DND-41 (cell line): Measurements from ENCODE around the gene PDGFB.

ENCODE experiments used
- ATAC-seq: fragments of 200-7000 bp; cut with Tn5 transposase; 3 replicates; pipeline ENCODE4 v1.9.1; 2021; ENCODE audit warnings: low read depth; ENCODE audit not compliant: insufficient read depth
- DNase-seq: peaks from one replicate; pipeline ENCODE4 v3.0.0-alpha.2; 2020
- H2AFZ ChIP-seq: 2 replicates; pipeline ENCODE4 v1.6.0; 2012; ENCODE audit warnings: low read depth, low read length
- H3K27ac ChIP-seq: 2 replicates; pipeline ENCODE4 v1.5.1; 2012; ENCODE audit warnings: low read length, inconsistent platforms
- H3K27me3 ChIP-seq: fragments of 200-600 bp; sonication (generic); 2 replicates; pipeline ENCODE4 v1.6.0; 2012; ENCODE audit warnings: low read length, mild to moderate bottlenecking, inconsistent platforms; ENCODE audit not compliant: insufficient read depth, poor library complexity
- H3K36me3 ChIP-seq: 2 replicates; pipeline ENCODE4 v1.5.1; 2012; ENCODE audit warnings: low read length, inconsistent platforms; ENCODE audit not compliant: insufficient read depth
- H3K4me1 ChIP-seq: 2 replicates; pipeline ENCODE4 v1.5.1; 2012; ENCODE audit warnings: mild to moderate bottlenecking, low read length; ENCODE audit not compliant: insufficient read depth
- H3K4me2 ChIP-seq: 2 replicates; pipeline ENCODE4 v1.6.0; 2012; ENCODE audit warnings: mild to moderate bottlenecking, moderate library complexity, low read length, inconsistent platforms; ENCODE audit not compliant: insufficient read depth
- H3K4me3 ChIP-seq, 2 experiments: fragments of 200-600 bp in 1 of 2; shearing (Covaris generic) in 1 of 2; 2 replicates each; pipeline ENCODE4 v1.5.1; 2012 to 2016; ENCODE audit warnings: inconsistent platforms in 2 of 2, low read length in 2 of 2, mild to moderate bottlenecking in 2 of 2, low read depth in 1 of 2, moderate library complexity in 1 of 2
- H3K79me2 ChIP-seq: 2 replicates; pipeline ENCODE4 v1.6.0; 2012; ENCODE audit warnings: low read length, inconsistent platforms; ENCODE audit not compliant: insufficient read depth
- H3K9ac ChIP-seq: 2 replicates; pipeline ENCODE4 v1.6.0; 2012; ENCODE audit warnings: low read depth, mild to moderate bottlenecking, inconsistent platforms, low read length, moderate library complexity
- H3K9me3 ChIP-seq: 2 replicates; pipeline ENCODE4 v1.5.1; 2012; ENCODE audit warnings: low read length, moderate library complexity, mild to moderate bottlenecking, inconsistent platforms; ENCODE audit not compliant: insufficient read depth, severe bottlenecking
- H4K20me1 ChIP-seq: 2 replicates; pipeline ENCODE4 v1.6.0; 2012; ENCODE audit warnings: low read length; ENCODE audit not compliant: insufficient read depth
- CTCF ChIP-seq: IDR thresholded peaks from 2 replicates; pipeline ENCODE4 v1.5.1; 2012; ENCODE audit warnings: borderline replicate concordance, low read length, moderate library complexity, mild to moderate bottlenecking; ENCODE audit not compliant: poor library complexity, severe bottlenecking; ENCODE audit errors: extremely low read depth
- EZH2 ChIP-seq: IDR thresholded peaks from 3 replicates; pipeline ENCODE4 v1.6.1; 2012; ENCODE audit warnings: borderline replicate concordance, low read depth, mild to moderate bottlenecking, moderate library complexity, low read length, inconsistent platforms; ENCODE audit not compliant: severe bottlenecking

PDGFB gene

GRCh38 chr22:39250838-39251237, 6.1 kb upstream of the PDGFB start:
- ATAC-seq = no peak
- Histone ChIP-seq H3K79me2 (no peaks in the 10 kb centered on the region), H3K36me3 (no peaks in the 10 kb centered on the region), H3K27me3 (peaks cover 33% of the 10 kb centered on the region), H3K9me3 (no peaks in the 10 kb centered on the region), H3K4me1 (no peaks in the 10 kb centered on the region), H4K20me1 (peaks cover 16% of the 10 kb centered on the region; the same call in 1 of the 2 replicates), H3K4me2 (no peak overlapping the region), H3K27ac (no peak overlapping the region), H3K9ac (no peak overlapping the region), H3K4me3 (no peak overlapping the region), H2AFZ (no peak overlapping the region)
- DNase-seq = no peak
- TF ChIP-seq EZH2 (no peak), CTCF (no peak)

GRCh38 chr22:39250131-39250530, 5.3 kb upstream of the PDGFB start:
- no peak for ATAC-seq
- Histone ChIP-seq H3K9me3 (no peaks in the 10 kb centered on the region), H3K36me3 (no peaks in the 10 kb centered on the region), H3K27ac (no peak overlapping the region), H3K4me1 (no peaks in the 10 kb centered on the region), H3K4me3 (no peak overlapping the region), H3K4me2 (no peak overlapping the region), H4K20me1 (peaks cover 16% of the 10 kb centered on the region; the same call in 1 of the 2 replicates), H3K27me3 (peaks cover 39% of the 10 kb centered on the region), H3K9ac (no peak overlapping the region), H2AFZ (no peak overlapping the region), H3K79me2 (no peaks in the 10 kb centered on the region)
- TF ChIP-seq EZH2 = no peak
- no peak for TF ChIP-seq CTCF
- DNase-seq = no peak

GRCh38 chr22:39249086-39249704, 4.4 kb upstream of the PDGFB start:
- DNase-seq (no peak), ATAC-seq (no peak)
- Histone ChIP-seq H3K27me3 (peaks cover 32% of the 10 kb centered on the region), H4K20me1 (peaks cover 13% of the 10 kb centered on the region; the same call in 1 of the 2 replicates), H2AFZ (no peak overlapping the region), H3K9me3 (no peaks in the 10 kb centered on the region), H3K79me2 (no peaks in the 10 kb centered on the region), H3K4me2 (no peak overlapping the region), H3K4me1 (no peaks in the 10 kb centered on the region), H3K9ac (no peak overlapping the region), H3K36me3 (no peaks in the 10 kb centered on the region), H3K4me3 (no peak overlapping the region), H3K27ac (no peak overlapping the region)
- TF ChIP-seq EZH2 (no peak), CTCF (no peak)
